NCI-H146 (cell line): ENCODE measurements around the gene PRKN.

Experiments
- DNase-seq: peaks from one replicate; lab custom pipeline; 2025; lab: John Stamatoyannopoulos, UW

PRKN gene

DNA sequence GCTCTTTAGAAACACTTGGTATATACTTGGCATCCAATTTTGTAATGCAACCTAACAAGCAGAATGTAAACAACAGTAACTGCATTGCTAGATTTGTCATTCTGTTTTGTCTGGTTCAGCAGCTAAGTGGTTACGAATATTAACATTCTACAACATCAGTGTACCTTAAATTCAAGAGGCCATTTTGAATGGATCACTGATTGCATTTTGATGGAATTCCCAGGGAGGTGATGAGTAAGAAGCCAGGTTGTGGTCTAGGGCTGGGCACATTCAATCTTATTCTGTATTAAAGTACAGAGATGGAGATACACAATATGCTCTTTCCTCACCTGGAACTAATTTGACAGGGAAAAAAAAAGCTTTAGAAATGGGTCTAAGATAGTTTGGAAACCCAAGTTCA is 483.5 kb downstream of the PRKN start:
- DNase-seq: no peak

DNA sequence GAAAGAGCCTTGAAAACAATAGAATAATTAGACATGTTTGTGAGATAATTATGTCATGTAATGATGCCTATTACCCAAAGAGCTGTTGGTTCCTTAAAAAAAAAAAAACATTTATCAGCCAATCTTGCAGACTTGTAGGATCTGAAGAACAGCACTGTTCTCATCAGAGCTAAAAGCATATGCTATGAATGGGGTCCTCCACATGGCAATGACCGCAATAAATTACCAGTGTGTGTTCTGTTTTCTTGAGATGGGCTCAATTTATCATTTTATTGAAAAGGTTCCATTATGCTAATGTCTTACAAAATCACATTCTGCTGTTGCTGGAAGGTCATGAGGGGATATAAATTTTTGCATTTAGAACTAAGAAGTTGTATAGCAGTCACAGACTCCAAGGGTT is 484.7 kb downstream of the PRKN start:
- DNase-seq: no peak

DNA sequence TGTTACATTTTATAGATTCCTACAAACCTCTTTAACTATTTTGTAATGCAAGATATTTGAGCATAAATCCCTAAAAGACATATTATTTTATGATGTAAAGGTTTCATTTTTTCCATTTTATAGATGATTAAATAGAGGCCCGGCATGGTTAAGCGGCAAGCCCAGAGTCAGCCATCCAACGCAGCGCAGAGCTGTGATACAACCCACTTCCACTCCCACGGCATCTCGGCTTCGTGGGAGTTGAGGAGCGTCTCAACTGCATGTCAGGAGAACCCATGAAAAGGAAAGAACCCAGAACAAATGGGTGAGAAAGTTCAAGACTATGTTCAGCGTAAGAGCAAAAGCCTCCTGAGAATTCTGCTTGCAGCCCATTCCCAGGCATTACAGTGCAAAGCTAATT is 488.2 kb downstream of the PRKN start:
- DNase-seq: no peak

DNA sequence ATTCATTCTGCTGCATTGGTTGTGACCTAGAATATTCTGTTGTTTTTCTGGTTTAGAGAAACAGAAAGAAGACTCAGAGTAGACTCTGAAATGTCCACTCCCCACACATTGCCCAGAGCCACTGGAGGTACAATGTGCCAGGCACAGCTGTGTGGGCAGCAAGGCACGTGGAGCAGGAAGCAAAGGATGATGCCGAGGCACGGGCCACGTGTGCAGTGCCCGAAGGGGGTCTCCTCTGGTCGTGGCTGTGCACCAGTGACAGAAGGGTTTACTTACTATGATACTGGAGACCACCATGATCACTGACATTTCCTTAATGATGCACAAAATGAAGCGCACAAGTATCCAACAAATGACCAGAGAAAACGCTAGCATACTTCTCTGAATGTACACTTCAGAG is 488.9 kb downstream of the PRKN start:
- DNase-seq: no peak

DNA sequence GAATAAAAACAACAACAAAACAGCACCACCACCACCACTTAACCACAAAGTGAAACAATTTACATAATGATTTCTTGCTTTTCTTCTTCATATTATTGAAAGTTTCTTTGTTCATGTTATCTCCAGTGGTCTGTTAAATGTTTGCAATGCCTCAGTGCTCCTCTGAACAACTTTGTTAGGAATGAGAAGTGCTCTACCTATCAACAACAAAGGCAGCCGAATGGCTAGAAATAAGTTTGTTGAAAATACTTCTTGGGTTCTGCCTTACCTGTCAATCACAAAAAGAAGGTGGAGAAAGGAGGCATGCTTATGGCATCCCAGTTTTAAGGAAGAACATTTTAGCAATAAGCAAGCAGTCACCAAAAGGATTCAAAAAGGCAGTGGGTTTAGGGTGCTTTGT is 490.2 kb downstream of the PRKN start:
- DNase-seq: no peak

DNA sequence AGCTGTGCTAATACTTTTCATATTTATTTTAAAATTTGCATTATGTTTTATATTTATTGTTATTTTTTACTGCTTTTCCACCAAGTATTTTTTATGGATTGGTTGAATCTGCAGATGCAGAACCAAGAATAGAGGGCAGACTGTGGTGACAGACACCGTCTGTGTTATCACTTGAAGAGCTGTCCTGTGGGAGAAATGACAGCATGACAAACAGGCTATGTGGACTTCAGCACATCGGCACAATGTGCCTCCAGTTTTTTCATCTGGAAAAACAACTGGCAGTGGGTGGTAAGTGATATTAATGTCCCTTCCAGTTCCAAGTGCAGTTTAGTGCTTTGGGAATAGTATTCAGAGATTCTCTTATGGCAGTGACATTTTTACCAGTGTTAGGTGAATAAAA is 492.9 kb downstream of the PRKN start:
- no peak for DNase-seq

DNA sequence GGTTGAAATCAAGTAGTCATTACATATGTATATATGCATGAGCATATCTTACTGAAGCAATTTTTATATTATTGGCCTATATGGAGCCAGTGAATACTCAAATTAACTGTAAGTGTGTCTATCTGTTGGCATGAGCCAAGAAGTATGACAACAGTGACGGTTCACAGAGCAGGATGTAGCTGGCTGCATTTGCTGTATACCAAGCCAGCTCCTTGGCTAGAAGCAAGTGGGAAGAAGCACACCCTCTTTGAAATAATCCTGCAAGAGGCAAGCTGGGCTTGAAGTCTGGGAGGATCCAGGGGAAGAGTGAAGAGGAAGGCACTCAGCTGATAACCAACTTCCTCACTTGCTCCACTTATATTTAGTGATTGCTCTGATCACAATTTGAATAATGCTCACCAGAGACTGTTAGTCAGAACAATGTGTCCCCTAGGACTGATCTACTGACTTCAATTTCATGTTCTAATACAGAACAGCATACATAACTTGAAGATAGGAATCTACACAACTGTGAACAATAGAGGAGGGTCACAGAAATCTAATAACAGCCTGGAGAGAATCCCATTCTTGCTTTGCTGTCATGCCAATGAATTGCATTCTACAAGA is 497.3 kb downstream of the PRKN start:
- DNase-seq: no peak

DNA sequence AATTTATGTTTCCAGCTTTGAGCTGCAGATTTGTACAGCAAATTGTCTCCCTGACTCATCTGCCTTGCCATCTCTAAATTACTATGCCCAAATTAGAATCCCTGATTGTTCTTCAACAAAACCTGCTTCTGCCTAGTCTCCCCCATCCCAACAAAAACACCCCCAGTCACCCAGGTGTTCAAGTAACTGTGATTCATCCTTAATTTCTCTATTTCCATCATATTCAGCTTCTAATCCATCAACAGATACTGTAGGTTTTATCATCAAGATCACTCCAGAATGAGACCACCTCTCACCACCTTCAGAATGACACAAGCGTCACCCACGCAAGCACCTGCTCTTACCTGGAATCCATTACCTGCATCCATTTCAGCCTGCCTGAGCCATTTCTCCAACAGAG is 498.5 kb downstream of the PRKN start:
- DNase-seq: no peak

DNA sequence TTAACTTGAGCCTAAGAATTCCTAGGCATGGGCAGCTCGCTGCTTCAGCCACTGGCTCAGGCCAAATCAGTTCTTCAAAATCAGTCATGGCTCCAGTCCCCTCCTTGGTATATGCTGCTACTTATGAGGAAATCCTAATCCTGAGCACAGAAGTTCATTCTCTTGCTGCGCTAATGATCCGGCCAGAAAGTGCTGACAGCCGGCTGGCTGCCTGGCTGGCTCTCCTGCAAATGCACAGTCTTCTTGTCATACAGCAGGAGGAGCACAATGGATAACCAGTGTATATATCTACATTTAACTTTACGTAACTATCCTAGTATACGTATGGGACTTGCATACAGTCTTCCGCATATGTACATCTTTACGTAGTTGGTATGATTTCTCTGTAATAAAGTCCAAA is 500.8 kb downstream of the PRKN start:
- no peak for DNase-seq

DNA sequence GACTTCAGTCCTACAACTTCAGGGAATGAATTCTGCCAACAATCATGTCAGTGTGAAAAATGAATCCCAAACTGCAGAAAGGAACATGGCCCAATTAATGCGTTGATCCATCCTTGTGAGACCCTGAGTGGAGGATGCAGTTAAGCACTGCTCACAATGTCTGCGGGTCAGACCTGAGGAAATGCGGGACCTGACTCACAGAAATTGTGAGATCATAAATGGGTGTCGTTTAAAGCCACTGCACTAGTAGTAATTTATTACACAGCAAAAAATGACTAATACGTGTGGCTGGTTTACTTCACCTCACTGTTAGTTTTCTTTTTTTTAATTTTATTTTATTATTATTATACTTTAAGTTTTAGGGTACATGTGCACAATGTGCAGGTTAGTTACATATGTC is 505.0 kb downstream of the PRKN start:
- no peak for DNase-seq

DNA sequence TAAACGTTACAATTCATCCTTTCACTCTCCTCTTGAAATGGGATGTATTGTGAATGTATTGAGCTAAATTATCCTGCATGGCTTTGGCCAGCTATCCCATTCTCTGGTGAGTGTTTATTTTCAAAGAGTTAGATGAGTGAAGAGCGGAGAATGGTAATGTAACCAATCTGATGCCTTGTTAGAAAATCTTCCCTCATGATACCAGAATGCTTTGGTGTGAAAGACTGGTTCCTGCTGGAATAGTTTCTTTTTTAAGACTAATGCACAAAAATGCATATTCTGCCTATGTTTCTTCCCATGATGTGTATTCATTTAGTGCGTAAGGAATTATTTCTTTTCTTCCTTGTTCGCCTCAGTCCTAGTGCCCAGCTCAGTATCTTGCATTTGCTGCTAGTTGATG is 506.7 kb downstream of the PRKN start:
- no peak for DNase-seq

DNA sequence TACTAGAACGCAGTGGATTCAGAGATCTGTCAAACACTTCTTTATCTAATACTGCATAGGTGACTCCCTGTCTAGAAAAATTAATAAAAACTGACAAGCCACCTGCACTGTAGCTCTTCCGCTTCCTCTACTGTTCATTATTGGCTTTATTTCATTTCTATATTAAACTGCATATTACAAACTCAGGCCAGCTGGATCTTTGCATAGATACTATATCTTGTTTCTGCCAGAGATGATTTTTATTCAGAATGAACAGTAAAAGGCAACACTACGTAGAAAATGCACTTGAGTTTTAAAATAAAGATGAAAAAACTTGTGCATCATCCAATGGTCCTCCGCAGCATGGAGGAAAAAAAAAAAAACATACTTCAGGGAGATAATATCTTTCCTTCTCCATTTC is 508.3 kb downstream of the PRKN start:
- no peak for DNase-seq

DNA sequence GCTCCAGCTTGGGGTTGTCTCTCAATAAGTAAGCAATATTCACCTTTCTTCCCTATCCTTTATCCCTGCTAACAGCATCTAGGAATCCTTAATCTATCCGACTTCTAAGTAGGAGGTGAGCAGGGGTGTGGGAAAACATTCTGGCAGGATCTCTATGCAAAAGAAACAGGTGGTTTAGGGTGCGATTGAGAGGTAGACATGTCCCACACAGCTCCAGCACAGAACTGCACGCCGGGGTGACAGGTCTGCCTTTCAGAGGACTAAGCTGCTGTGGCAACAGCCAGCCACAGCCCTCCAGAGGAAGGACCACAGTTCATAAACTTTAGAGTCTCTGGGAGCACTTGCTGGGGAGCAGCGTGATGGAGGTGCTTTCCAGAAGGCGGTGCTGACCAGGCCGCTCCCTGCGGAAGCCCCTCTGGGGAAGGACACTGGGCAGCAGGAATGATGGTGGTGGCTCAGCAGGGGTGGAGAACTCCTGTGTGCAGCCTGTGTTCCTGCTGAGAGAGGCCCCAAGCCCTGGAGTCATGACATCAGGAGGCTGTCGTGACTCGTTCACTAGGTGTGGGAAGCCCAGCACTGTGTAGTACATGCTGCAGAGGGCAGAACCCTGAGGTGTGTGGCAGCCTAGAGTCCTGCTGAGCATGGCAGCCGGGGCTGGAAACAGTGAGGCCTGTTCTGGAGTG is 509.6 kb downstream of the PRKN start:
- no peak for DNase-seq

DNA sequence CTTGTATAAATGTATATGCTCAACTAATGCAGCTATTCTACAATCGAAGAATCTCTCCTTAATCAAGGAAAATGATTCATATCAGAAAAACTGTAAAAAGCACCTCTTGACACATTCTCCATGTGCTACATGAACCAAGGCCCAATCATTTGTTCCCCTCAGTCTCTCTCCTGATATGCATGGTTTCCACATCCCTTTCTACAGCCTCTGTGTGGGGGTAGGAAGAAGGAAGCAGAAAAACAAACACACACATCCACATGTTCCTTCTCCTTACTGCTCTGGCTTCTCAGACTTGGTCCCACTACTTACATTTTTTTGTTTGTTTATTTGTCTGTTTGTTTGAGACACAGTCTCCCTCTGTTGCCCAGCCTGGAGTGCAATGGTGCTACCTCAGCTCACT is 510.5 kb downstream of the PRKN start:
- DNase-seq: no peak

DNA sequence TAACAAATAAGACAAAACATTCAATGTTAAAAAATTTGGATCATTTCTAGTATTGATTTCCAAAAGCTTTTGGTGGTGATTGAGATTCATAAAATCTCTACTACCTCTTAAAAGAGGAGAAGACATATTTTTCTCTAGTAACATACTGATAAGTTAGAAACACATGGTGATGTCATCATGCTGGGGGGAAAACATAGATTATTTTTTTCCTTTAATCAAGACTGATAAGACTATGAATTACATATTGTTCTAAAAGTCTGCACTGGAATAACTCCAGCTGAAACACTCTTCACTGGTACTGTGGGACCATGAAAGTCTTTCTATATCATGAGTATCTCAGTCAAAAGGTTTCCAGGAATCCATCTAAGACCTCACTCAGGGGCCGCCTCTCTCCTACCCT is 515.8 kb downstream of the PRKN start:
- DNase-seq: no peak

DNA sequence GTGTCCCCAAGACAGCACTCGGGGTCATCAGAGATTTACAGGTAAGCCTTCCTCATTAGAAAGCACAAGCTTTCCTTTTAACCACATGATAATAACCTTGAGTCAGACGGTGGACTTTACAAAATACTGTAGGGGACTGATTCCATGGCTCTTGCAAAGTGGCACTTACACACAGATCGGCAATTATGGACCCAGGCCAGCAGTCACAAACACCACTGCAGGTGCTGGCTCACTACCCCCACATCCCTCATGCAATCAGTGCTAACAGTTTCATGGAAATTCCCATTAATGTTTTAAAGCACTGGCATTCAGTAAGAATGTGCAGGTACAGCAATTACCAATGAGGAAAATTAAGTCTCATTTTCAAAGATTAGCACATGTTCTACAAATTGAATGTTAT is 516.5 kb downstream of the PRKN start:
- peak; percentile 38 for DNase-seq

DNA sequence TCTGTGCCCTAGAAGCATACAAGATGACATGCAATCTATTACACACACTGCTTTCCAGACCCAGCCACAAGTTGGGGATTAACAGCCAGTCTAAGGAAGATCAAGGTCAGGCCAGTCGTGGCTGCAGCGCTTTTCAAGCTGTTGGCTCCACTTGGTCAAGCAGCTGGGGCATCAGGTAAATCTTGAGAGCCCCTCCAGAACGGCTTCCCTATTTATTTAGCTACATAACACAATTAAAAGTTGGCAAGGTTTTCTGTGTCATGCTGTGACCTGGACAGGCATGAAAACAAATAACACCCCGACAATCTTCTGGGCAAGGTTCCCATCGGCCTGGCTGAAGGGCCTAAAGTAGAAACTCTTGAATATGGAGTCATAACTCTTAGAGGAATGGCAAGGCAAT is 524.3 kb downstream of the PRKN start:
- no peak for DNase-seq

DNA sequence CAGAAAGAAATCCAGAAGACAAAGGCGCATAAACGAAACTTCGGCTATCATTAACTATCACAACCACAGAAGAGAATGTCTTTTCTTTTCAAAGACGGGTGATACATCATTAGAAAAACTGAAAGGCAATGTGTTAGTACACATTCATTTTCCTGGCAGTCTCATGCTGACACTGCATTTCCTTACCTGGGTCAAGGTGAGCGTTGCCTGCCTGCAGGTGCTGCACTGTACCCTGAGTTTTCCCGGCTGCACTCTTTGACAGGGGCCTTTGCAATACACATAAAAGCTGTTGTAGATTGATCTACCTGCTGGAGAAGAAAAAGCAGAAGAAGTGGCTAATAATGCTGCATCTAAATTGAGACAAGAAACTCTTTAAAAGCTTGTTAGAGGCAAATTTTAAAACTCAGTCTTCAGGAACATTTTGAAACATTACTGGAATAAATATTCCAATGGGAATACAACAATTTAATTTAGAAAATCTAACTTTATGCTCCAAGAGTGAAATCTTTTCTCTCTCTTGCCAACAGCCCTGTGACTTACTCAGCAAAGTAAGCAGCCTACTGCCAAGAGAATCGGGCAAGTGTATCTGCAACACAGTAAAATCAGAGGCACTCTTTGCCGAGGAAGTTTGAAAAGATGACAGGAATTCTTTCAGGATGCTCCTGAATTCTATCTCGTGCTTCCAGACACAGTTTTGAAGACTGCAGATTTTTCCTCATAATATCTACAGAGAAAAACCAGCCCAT is 526.4 kb downstream of the PRKN start:
- DNase-seq: no peak

DNA sequence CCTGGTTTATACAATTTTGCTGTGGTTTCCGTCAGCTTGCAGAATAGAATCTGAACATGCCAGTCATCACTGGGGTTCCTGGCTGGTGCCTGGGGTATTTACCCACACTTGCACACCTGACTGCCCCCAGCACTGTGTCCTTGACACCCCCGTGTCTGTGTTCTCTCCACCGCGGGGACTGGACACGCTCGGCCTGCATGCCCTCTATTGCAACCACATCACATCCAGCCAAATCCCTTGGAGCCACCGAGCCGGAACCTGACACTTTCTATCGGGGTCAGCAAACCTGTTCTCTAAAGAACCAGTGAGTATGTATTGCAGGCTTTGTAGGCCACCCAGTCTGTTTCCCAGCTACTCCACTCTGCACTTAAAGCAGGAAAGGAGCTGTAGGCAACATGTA is 527.5 kb downstream of the PRKN start:
- DNase-seq: no peak

DNA sequence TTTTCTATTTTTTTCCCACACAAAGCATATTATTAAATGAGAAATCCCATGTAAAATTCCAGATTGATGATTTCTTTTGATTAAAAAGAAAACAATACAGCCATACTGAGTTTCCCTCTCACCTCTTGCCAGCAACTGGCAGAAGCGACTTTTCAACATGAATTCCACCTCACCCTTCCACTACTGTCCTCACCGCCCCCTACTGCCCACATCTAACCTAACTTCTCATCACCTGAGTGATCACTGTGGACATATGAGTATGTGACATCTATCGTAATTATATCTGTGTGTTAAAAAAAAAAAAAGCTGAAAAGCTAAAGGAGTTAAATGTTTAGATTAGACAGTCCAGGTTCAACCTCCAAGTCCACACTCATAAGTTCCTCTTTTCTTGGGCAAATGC is 528.6 kb downstream of the PRKN start:
- no peak for DNase-seq

DNA sequence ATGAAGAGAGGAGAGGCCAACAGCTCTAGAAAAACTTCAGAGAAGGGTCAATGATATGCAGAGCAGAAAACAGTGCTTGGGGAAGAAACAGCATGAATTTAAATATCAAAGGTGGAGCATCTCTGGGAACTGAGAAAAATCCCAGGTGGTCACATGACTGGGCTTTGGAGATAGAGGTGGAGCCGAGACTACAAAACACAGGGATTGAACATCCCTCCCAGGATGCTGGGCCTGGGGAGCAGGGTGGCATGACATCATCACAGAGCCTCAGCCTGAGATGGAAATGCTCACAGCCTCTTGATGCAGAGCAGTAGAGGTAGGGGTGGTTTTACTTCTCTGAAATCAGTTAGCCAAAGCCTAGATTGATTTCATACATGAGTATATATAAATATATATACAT is 529.5 kb downstream of the PRKN start:
- no peak for DNase-seq

DNA sequence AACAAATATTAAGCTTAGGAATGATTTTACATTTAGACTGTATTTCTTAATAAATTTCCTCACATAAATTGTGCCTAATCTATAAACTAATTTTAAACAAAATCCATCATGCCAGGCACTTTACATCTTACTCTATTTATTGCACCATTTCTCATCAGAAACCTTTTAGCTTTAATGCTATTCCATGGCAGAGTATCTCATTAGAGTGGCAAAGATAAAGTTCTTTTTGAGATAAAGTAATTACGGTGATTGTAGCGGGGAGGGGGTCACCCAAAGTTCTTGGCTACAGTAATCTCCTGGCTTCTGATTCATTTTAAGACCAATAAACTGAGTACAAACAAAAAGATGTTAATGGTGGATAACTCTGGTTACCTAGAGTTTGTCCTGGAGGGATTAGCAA is 532.1 kb downstream of the PRKN start:
- DNase-seq: no peak

DNA sequence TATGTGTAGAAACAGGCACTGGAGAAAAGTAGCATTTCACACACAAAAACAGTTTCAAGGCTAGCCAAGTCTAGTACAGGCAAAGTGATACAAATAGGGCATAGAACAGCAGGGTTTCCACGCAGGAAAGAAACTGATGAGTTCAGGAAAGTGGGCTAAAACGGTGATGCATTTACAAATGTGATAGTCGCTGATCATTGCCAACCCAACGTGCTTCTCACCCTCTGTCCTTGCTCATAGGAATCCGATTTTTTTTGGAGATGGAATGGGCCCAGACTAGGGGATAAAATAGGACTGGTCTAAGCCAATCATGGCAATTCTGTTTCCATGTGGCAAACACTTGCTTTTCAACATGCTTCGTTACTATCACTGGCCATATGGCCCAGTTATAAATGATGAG is 536.6 kb downstream of the PRKN start:
- DNase-seq: no peak
